HEK293T (cell line): ENCODE data around the gene LCTL.
A peak's percentile ranks its signal among the peaks of the same experiment; 100 is the strongest.
"Not testable (repeated sequence)": the region's sequence is repeated elsewhere in the genome, so short reads cannot be mapped to it uniquely, and the experiment has no call there.

Experiments used
- CTCF ChIA-PET: fragments of 350-600 bp; formaldehyde crosslinking; extraction: SDS; loops from one replicate; lab custom pipeline; 2021; ENCODE audit warnings: antibody characterized with exemption, inconsistent platforms; lab: Yijun Ruan, JAX
- POLR2A ChIA-PET: fragments of 350-600 bp; formaldehyde crosslinking; extraction: SDS; loops from one replicate; lab custom pipeline; 2020; ENCODE audit warnings: antibody characterized with exemption, inconsistent platforms; lab: Yijun Ruan, JAX
- DNase-seq: peaks from one replicate; pipeline ENCODE4 v3.0.0; 2012; ENCODE audit warnings: mixed read lengths; ENCODE audit errors: extremely low spot score
- ARNT ChIP-seq: fragments of 450-650 bp; IDR thresholded peaks from 2 replicates; pipeline ENCODE4 v1.6.1; 2017; ENCODE audit warnings: mild to moderate bottlenecking
- BHLHE40 ChIP-seq: fragments of 450-650 bp; IDR thresholded peaks from 2 replicates; pipeline ENCODE4 v1.6.1; 2016; ENCODE audit warnings: mild to moderate bottlenecking, moderate library complexity, borderline replicate concordance
- CTBP1 ChIP-seq: fragments of 450-650 bp; IDR thresholded peaks from 2 replicates; pipeline ENCODE4 v1.6.1; 2016; ENCODE audit warnings: borderline replicate concordance
- ELF4 ChIP-seq: fragments of 450-650 bp; IDR thresholded peaks from 2 replicates; pipeline ENCODE4 v1.6.1; 2017; ENCODE audit warnings: antibody characterized with exemption
- FOXA1 ChIP-seq: fragments of 450-650 bp; IDR thresholded peaks from 2 replicates; pipeline ENCODE4 v1.6.1; 2016; ENCODE audit warnings: mild to moderate bottlenecking
- FOXK2 ChIP-seq: fragments of 450-650 bp; IDR thresholded peaks from 2 replicates; pipeline ENCODE4 v1.6.1; 2016; ENCODE audit warnings: mild to moderate bottlenecking
- FOXM1 ChIP-seq: fragments of 450-650 bp; IDR thresholded peaks from 2 replicates; pipeline ENCODE4 v1.6.1; 2017; ENCODE audit warnings: mild to moderate bottlenecking, borderline replicate concordance
- HDGF ChIP-seq: fragments of 450-650 bp; IDR thresholded peaks from 2 replicates; pipeline ENCODE4 v1.6.1; 2017; ENCODE audit warnings: antibody characterized with exemption, borderline replicate concordance
- L3MBTL2 ChIP-seq: fragments of 450-650 bp; conservative IDR thresholded peaks from 2 replicates; pipeline ENCODE4 v1.6.1; 2016; ENCODE audit warnings: mild to moderate bottlenecking
- LEF1 ChIP-seq: fragments of 450-650 bp; IDR thresholded peaks from 2 replicates; pipeline ENCODE4 v1.6.1; 2017; ENCODE audit warnings: mild to moderate bottlenecking, borderline replicate concordance
- NFRKB ChIP-seq: fragments of 450-650 bp; IDR thresholded peaks from 2 replicates; pipeline ENCODE4 v1.6.1; 2016; ENCODE audit warnings: mild to moderate bottlenecking, moderate library complexity
- SP1 ChIP-seq: fragments of 450-650 bp; IDR thresholded peaks from 2 replicates; pipeline ENCODE4 v1.6.1; 2017
- SUZ12 ChIP-seq: fragments of 450-650 bp; IDR thresholded peaks from 2 replicates; pipeline ENCODE4 v1.6.1; 2016; ENCODE audit warnings: mild to moderate bottlenecking
- TARDBP ChIP-seq: fragments of 450-650 bp; IDR thresholded peaks from 2 replicates; pipeline ENCODE4 v1.6.1; 2016
- ZNF384 ChIP-seq: fragments of 450-650 bp; IDR thresholded peaks from 2 replicates; pipeline ENCODE4 v1.6.1; 2016
- TF ChIP-seq, protein P1 (sequence below): fragments of 450-650 bp; IDR thresholded peaks from 2 replicates; pipeline ENCODE4 v1.6.1; 2016

LCTL gene

DNA sequence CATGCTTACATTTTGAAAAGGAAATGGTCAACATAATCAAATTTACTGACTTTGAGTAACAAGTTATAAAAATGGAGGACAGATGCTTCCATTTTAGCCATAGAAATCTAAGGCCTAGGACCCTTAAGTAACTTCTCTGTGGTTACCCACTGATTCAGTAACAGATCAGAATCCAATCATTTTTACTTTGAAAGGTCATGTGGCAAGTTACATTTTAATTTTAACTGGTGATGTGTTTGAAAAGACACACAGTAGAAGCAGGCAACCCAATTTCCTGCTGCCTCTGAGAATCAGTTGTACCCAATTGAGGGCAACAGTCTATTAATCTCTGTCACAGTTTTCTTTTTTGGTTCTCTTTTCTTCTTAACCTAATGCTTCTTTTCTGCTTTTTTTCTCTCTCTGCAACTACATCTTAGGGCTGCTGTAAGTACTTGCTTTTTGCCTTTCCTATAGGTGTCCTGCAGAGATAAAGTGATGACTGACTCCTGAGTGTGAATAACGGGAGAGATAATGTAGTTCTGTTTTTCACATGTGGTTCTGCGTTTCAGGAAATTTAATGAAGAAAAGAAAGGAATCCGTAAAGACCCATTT lies 57.4 kb downstream of the LCTL start:
- DNase-seq = no peak
- CTCF ChIA-PET = no interaction called here
- TF ChIP-seq SUZ12 (no peak), ZNF384 (no peak), BHLHE40 (no peak), CTBP1 (no peak), FOXM1 (no peak), LEF1 (no peak), FOXA1 (no peak), L3MBTL2 (no peak), ARNT (no peak), TARDBP (no peak), ELF4 (no peak), HDGF (no peak)
- TF ChIP-seq, protein P1, sequence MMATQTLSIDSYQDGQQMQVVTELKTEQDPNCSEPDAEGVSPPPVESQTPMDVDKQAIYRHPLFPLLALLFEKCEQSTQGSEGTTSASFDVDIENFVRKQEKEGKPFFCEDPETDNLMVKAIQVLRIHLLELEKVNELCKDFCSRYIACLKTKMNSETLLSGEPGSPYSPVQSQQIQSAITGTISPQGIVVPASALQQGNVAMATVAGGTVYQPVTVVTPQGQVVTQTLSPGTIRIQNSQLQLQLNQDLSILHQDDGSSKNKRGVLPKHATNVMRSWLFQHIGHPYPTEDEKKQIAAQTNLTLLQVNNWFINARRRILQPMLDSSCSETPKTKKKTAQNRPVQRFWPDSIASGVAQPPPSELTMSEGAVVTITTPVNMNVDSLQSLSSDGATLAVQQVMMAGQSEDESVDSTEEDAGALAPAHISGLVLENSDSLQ = no peak
- POLR2A ChIA-PET = no interaction called here

DNA sequence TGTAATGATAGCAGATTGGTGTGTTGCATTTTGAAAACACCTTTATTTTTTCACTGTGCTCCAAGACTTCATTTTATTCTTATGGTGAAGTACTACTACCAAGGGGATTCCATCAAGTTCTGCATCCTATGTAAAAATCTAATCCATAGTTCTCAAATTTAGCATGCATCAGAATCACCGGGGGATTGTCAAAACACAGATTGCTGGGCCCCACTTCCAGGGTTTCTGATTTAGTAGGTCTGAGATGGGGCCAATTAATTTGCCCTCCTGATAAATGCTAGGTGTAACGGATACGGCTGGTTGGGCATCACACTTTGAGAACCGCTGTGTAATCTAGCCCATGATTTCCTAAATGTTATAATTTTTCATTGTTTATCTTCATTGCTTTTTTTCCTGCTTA lies 60.0 kb downstream of the LCTL start:
- ChIA-PET POLR2A (interaction anchor here (1.0 to 2.5 kb wide), 8 partner anchors 10 to 185 kb away, joined by 3 to 16 read pairs (median 6); partner anchors contain the start of genes LCTL and TIPIN), CTCF (interaction anchor here (1.0 kb wide), 1 partner anchor 97 kb away, joined by 3 read pairs; no protein-coding TSS in a partner anchor)
- no peak for TF ChIP-seq FOXM1
- no peak for TF ChIP-seq TARDBP
- no peak for TF ChIP-seq LEF1
- no peak for TF ChIP-seq ZNF384
- TF ChIP-seq FOXA1 = no peak
- TF ChIP-seq BHLHE40 = no peak
- no peak for TF ChIP-seq ARNT
- TF ChIP-seq NFRKB = no peak
- TF ChIP-seq CTBP1 = no peak
- no peak for TF ChIP-seq L3MBTL2
- TF ChIP-seq HDGF = no peak
- no peak for DNase-seq

DNA sequence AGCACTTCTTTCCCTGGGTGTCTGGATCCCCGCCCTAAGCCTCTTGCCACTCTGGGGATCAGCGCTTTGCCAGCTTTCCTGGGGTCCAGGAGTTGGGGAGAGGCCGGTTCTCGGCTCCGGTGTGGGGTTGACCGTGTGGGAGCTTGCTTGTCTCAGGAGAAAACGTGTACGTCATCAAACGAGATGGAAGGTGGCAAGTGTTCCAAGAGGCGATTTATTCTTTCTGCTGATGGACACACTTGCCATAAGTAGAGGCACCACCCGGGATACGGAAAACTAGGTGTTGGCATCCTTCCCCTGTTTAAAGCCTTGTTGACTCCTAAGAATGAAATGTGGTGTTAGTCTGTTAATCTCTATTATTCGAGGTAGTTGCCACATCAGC lies 60.4 kb downstream of the LCTL start:
- CTCF ChIA-PET = interaction anchor here (1.0 kb wide), 1 partner anchor 97 kb away, joined by 3 read pairs; no protein-coding TSS in a partner anchor
- DNase-seq = peak; percentile 61
- POLR2A ChIA-PET = interaction anchor here (0.6 to 2.5 kb wide), 15 partner anchors 10 to 636 kb away, joined by 3 to 16 read pairs (median 4); partner anchors contain the start of genes LCTL, MEGF11, RAB11A and TIPIN
- no peak for TF ChIP-seq BHLHE40
- no peak for TF ChIP-seq ELF4

DNA sequence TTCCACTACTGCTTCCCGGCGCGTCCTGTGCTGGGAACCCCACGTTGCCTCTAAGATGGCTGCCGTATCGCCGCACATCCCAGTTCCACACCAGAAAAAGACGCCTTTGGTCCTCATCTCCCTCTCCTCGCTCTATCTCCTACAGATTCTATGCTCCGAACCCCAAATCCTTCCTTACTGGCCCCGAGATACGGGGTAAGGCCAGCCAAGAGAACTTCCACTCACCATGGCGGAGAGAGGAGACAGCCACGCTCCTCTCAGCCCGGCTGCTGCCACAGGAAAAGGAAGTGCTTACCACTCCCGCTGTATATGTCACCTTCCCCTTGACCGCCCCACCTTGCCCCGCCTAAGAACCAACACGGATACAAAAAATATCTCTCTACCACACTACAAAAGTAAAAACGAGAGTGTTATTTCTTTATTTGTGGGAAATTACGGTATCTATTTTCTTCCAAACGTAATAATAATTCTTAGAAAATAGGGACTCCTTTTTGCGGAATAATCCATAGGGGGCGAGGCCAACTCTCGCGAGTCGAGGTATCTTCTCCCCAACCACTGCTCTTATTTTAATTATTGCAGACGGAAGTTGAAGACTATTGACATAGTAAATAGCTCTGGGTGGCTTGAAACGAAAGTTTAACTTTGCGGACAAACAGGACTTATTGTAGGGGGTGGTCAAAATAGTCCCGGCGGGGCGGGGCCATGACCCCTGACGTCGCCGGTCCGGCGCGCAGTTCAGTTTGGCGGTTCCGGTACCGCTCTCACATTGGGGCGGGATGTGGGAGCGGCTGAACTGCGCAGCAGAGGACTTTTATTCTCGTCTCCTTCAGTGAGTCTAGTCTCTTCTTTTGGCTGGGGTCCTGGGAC lies 61.0 kb downstream of the LCTL start, which contains the start of the genes RPL4 and ZWILCH:
TSS of gene RPL4 (minus strand) at position 293 of the 867 bp plus-strand sequence. CDS start at position 228, 65 bp downstream.
TSS of gene ZWILCH (plus strand) at position 764 of the 867 bp plus-strand sequence. CDS start at position 777, 13 bp downstream.
- POLR2A ChIA-PET = interaction anchor here (0.6 to 2.5 kb wide), 20 partner anchors 10 to 635 kb away, joined by 3 to 16 read pairs (median 4); partner anchors contain the start of genes LCTL, MEGF11, RAB11A and TIPIN
- peak; percentile 64 for DNase-seq
- CTCF ChIA-PET = interaction anchor here (1.0 kb wide), 1 partner anchor 98 kb away, joined by 3 read pairs; no protein-coding TSS in a partner anchor
- TF ChIP-seq ZNF384 (no peak), TARDBP (peak; percentile 68; the same call in 1 of the 2 replicates), FOXK2 (peak; percentile 73; the same call in 1 of the 2 replicates), SUZ12 (no peak), LEF1 (0 out of 2 replicates have a peak, but pooled peaks have one; percentile 20), L3MBTL2 (peak; percentile 67), ELF4 (peak; percentile 94), CTBP1 (peak; percentile 48; the same call in 1 of the 2 replicates), HDGF (no peak), ARNT (peak; percentile 35; the same call in 1 of the 2 replicates), NFRKB (peak; percentile 99), FOXA1 (no peak), FOXM1 (no peak; the same call in 1 of the 2 replicates), SP1 (peak; percentile 78; the same call in 1 of the 2 replicates), BHLHE40 (no peak)
- TF ChIP-seq, protein P1 = peak; percentile 60; the same call in 1 of the 2 replicates

DNA sequence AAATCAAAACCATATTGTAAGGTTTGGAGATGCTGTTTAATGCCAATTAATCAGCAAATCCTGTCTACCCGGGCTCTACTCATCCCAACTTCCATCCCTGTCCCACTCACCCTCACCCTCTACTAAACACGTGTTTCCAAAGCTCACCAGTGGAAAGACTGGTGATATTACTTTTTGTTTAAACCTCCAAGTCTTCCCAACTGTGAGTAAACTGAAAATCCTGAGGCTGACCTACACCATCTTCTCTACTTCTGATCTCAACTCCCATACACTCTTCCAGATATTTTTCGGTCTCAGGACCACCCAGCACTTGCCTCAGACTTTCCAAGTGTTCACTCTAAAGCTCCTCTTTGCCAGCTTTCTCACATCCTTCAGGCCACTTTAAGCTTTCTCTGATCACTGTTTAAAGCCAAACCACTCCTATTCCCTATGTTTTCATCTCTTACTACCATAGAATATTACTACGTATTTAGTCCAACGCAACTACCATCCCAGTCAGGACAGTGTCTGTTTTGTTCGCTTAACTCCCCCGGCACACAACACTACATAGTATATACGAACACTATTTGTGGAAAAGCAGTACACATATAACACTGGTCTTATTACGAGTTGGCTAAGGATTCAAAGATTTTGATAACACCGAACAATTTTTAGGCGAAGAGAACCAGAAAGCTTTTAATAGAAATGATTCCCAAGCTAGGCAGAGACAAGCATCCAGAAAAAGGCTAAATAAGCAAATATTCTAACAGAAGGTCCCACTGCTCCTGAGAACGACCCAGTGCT lies 61.8 kb downstream of the LCTL start:
- POLR2A ChIA-PET = interaction anchor here (0.6 to 2.4 kb wide), 7 partner anchors 9 to 209 kb away, joined by 3 to 10 read pairs (median 4); no protein-coding TSS in a partner anchor
- DNase-seq = no peak
- no peak for TF ChIP-seq HDGF
- TF ChIP-seq TARDBP = no peak
- no peak for TF ChIP-seq FOXM1
- TF ChIP-seq ARNT = no peak
- TF ChIP-seq CTBP1 = no peak
- TF ChIP-seq ELF4 = no peak
- no peak for TF ChIP-seq BHLHE40
- TF ChIP-seq, protein P1 = no peak
- no peak for TF ChIP-seq FOXK2
- TF ChIP-seq SP1 = no peak
- no peak for TF ChIP-seq FOXA1
- CTCF ChIA-PET = no interaction called here

DNA sequence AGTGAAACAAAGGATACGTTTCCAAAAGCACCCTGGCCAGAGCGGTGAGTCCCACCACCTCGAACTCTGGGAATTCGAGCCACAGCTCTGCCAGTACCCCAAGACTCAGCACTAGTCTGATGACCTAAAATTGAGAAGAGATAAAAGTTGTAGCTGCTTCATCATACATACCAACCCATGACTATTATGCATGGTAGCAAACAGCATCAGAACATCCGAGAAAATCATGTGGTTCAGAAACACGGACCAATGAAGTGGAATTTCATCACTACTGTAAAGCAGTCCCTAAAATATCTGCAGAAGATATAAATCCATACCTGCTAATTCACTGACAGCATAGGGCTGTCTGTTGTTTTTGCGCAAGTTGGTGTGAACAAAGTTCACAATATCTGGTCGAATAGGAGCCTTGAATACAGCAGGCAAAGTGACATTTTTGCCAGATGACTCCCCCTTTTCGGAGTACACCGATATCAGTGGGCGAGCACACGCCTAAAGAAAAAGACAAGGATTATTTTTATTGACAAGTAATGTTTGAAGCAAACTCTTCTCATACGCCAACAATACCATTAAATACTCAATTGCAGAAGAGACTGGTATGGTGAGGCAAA lies 62.7 kb downstream of the LCTL start:
- CTCF ChIA-PET, DNase-seq: not testable (repeated sequence)
- POLR2A ChIA-PET = interaction anchor here (1.0 to 1.1 kb wide), 2 partner anchors 8 to 182 kb away, joined by 3 to 4 read pairs; no protein-coding TSS in a partner anchor
